ENCODE results near the gene ECPAS.
"Not testable (repeated sequence)": the region's sequence is repeated elsewhere in the genome, so short reads cannot be mapped to it uniquely, and the experiment has no call there.

ECPAS gene

GRCh38 chr9:111481885-111482636 is 2.1 kb downstream of the ECPAS start:
- DNase-seq (ENCODE audit: low read depth in 1 of 2, low spot score in 1 of 2): no peak

GRCh38 chr9:111477677-111478076 is 6.5 kb downstream of the ECPAS start:
- no peak for DNase-seq (ENCODE audit: low read depth in 1 of 2, low spot score in 1 of 2)

- no peak for DNase-seq (ENCODE audit: low read depth in 1 of 2, low spot score in 1 of 2)
Measured at GRCh38 chr9:111475195-111475594, 9.0 kb downstream of the ECPAS start.

- DNase-seq (ENCODE audit: low read depth in 1 of 2, low spot score in 1 of 2): no peak
Measured at GRCh38 chr9:111474385-111474784, 9.8 kb downstream of the ECPAS start.

DNA sequence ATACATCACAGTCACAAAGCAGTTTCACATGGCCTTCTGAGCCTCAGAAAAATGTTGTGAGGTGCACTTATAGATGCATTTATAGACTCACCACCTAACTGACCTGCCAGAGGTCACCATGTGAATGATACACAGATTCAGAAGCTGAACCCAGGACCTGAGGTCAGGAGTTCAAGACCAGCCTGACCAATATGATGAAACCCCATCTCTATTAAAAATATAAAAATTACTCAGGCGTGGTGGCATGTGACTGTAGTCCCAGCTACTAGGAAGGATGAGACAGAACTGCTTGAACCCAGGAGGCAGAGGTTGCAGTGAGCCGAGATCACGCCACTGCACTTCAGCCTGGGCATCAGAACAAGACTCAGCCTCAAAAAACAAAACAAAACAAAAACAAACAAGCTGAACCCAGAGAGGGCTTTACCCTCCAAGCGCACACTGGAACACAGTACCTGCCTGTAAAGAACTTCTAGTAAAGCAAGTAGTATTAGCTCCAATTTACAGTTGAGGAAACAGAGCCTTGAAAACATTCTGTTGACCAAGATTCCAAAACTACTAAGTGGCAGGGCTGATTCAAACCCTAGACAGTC is 16.3 kb downstream of the ECPAS start:
- DNase-seq (ENCODE audit: low read depth in 1 of 2, low spot score in 1 of 2): no peak

DNA sequence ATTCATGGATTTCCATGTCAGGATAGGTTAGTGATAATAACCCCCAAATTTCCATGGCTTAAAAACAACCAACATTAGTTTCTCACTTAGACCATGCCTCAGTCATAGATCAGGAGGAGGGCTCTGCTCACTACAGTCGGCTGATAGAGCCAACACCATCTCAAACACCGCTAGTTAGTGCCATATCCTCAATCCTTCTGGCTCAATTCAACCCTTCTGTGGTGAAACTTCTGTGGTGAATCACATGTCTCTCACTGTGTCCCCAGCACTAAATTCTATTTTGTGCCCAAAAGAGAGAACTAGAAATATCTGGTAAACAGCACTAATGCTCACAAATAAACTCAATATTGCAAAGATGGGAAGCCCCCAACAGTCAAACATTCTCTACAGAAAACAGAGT is 21.1 kb downstream of the ECPAS start:
- DNase-seq (ENCODE audit: low read depth in 1 of 2, low spot score in 1 of 2): no peak

DNA sequence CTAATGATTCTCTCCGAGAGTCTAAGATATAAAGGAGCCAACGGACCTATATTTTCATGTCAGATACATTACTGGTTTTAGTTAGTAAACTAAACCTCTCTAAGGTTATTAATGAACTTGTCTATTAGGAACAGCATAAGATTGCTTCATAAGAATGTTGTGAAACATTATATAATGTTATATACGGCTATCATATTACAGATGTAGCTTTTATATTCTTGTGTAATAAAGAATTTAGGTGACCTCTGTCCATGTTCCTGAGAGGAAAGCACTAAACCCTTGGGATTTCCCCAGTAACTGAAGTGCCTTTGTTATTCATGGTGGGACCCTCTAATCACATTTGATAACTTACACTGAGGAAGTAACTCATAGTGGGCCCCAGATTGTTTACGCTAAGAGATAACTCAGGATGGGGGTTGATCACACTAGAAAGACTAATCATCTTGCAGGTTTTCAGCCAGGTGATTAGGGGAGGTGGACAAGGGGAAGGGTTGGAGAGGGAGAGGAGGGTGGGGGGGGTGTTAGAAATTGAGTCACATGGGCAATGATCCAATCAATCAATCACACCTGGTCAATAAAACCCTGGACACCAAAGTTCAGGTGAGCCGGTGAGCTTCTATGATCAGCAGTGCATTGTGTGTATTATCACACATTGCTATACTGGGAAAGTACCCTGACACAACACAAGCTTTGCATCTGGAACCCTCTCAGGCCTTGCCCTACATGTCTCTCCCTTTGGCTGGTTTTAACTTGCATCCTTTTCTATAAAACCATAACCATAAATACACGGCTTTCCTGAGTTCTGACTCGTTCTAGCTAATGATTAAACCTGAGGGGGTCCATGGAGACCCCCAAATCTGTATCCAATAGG is 25.8 kb downstream of the ECPAS start:
- no peak for DNase-seq (ENCODE audit: low read depth in 1 of 2, low spot score in 1 of 2)

- DNase-seq (ENCODE audit: low read depth in 1 of 2, low spot score in 1 of 2): no peak
Measured at GRCh38 chr9:111456529-111456928, 27.7 kb downstream of the ECPAS start.

GRCh38 chr9:111455638-111456037 is 28.5 kb downstream of the ECPAS start:
- no peak for DNase-seq (ENCODE audit: low read depth in 1 of 2, low spot score in 1 of 2)

DNA sequence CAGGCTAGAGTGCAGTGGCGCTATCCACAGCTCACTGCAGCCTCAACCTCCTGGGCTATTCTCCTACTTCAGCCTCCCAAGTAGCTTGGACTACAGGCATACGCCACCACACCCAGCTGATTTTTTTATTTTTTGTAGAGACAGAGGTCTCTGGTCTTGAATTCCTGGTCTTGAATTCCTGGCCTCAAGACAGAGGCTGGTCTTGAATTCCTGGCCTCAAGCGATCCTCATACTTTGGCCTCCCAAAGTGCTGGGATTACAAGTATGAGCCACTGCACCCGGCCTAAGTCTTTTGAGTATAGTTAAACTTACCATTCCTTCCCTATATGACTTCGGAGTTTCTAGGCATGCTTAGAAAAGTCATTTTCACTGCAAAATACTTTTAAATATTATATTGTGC is 29.4 kb downstream of the ECPAS start:
- no peak for DNase-seq (ENCODE audit: low read depth in 1 of 2, low spot score in 1 of 2)

DNA sequence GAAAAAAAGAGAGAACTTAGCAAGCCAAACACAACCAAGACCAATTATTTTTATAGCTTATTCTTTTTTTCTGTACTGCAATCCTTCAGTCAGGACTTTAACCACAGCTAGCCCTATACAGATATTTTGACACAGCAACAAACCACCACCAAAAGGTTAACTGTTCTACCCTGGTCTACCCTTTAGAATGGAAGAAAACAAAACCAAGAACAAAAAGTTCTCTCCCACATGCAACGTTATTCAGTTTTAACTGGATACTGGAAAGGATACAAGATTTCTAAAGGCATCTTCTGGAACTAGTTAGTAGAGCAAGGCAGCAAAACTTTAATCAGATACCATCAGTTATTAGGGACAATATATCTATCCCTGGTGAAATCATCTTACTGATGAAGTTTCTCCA is 32.6 kb downstream of the ECPAS start:
- no peak for DNase-seq (ENCODE audit: low read depth in 1 of 2, low spot score in 1 of 2)

GRCh38 chr9:111450124-111450523 is 34.1 kb downstream of the ECPAS start:
- DNase-seq (ENCODE audit: low read depth in 1 of 2, low spot score in 1 of 2): no peak

DNA sequence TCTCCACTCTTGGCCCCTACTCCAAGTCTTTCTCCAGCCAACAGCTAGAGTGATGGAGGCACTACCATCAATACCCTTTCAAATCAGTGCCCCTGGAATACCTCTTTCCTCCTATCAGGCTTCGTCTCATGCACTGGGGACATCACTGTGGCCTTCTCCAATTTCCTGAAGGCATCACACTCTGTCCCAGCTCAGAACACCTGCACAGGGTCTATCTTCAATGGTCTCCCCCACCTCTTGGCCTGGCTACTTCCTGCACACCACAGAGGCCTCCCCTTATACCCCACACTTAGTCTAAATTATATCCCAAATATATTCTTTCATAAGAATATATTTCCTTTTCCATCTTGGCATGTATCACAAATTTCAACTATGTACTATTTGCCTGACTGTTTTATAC is 34.5 kb downstream of the ECPAS start:
- no peak for DNase-seq (ENCODE audit: low read depth in 1 of 2, low spot score in 1 of 2)

DNA sequence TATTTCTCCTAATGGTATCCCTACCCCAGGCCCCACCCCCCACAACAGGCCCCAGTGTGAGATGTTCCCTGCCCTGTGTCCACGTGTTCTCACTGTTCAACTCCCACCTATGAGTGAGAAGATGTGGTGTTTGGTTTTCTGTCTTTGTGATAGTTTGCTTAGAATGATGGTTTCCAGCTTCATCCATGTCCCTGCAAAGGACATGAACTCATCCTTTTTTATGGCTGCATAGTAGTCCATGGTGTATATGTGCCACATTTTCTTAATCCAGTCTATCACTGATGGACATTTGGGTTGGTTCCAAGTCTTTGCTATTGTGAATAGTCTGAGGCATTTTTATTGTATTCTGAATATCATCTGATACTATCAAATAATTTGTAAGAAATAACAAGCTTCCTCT is 38.4 kb downstream of the ECPAS start:
- DNase-seq (ENCODE audit: low read depth in 1 of 2, low spot score in 1 of 2): not testable (repeated sequence)

- DNase-seq (ENCODE audit: low read depth in 1 of 2, low spot score in 1 of 2): no peak
Measured at GRCh38 chr9:111443454-111443853, 40.7 kb downstream of the ECPAS start.

GRCh38 chr9:111442360-111443027 is 41.7 kb downstream of the ECPAS start:
- no peak for DNase-seq (ENCODE audit: low read depth in 1 of 2, low spot score in 1 of 2)

GRCh38 chr9:111440226-111440625 is 44.0 kb downstream of the ECPAS start:
- no peak for DNase-seq (ENCODE audit: low read depth in 1 of 2, low spot score in 1 of 2)

DNA sequence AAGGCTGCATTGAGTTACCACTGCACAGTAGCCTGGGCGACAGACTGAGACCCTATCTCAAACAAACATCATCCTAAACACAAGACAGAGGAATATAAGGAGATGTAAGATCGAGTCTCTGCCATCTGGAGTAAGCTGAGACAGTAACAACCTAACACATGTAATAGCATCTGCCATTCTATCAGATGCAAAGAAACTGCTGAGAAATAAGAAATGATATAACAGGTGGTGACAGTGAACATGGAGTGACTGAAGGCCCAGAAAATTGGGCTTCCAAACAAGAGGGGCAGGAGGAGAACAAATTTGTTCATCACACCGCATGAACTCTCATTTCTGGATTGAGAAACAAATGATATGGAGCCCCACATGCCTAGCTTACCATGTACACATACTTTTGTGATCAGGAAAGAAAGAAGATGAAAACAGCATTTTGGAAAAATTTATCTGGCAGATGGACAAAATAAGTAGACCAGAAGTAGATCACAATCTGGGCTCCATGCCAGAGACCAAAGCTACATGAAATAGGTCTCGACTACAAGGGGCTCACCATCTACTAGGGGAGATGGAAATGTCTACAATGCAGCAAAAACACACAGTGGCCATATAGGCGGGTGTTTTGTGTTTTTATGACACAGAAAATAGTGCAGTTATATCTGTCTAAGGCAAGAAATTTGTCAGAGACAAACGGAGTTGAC is 45.5 kb downstream of the ECPAS start:
- no peak for DNase-seq (ENCODE audit: low read depth in 1 of 2, low spot score in 1 of 2)

DNA sequence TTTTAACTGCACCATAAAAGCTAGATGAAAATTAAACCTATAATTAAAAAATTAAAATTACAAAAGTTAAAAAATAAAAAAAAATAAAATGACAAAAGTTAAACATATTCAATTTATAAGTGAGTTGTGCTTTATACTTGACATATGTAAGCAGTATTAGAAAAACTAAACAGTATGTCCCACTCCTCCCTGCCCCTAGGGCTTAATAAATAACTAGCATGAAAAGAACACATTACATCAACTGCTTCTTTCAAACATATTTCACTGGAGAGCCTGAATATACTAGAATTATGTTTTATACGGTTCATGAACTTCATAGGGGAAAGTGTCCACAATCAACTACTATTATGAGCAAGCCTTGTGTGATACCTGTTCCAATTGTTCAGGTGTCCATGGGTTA is 47.6 kb downstream of the ECPAS start:
- DNase-seq (ENCODE audit: low read depth in 1 of 2, low spot score in 1 of 2): no peak

DNA sequence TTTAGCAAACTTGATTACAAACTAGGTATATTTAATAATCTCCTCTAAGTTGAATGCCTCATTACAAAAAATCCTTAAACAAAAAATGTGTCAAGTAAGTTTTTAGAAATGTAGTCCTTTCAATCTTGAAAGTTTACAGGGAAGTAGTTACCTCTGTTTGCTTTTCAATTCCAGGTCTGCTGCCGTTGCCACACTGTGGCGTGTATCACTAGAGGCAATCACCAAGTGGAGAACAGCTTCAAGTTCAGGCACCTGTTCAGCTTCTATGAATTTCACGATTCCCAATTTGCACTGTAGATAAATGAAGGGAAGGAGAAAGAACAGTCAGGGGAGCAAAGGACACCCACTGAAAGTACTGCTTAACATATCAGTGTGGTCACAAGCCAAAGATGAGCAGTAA is 51.1 kb downstream of the ECPAS start:
- no peak for DNase-seq (ENCODE audit: low read depth in 1 of 2, low spot score in 1 of 2)

DNA sequence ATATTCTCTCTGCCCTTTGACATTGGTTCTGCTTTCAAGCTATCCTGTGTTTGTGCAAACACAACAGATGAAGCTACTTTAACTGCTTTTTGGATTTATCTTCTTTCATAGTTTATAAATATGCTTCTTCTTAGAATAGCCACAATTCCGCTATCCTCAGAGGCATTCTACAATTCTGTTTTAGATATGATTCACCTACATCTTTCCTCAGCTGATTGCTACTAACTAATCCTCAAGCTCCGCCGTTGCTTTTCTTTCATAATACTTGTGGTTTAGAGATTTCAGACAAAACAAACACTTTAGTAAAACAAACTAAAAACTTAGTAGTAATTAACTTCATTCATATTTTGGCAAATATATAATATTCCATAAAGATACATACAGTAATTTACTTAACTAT is 52.5 kb downstream of the ECPAS start:
- no peak for DNase-seq (ENCODE audit: low read depth in 1 of 2, low spot score in 1 of 2)

Measured in activated CD4-positive, alpha-beta T cell treated with anti-CD3 and anti-CD28 coated beads, Interleukin-2, amount 50 U/mL, for 24 hours (primary cell).